Frontal cortex (tissue), 4 donors: Measurements from ENCODE around the gene HELT. TPM values are rescaled to one million over a fixed set of nuclear protein-coding genes. Genes with fewer than 3 reads are reported as not detected.
"Not testable (repeated sequence)": the region's sequence is repeated elsewhere in the genome, so short reads cannot be mapped to it uniquely, and the experiment has no call there.

Experiments used
- DNase-seq, 2 donors: peaks; one replicate each; pipeline ENCODE4 v3.0.0; 2012; ENCODE audit warnings: low spot score in 2 of 2
- FAIRE-seq: peaks from 2 replicates; lab custom pipeline; 2012; peaks lifted over from hg19 to GRCh38; lab: Jason Lieb, UNC
- total RNA-seq: library from RNA; depleted of rRNA; stranded (reverse); fragments of >200 nt; gene quantifications from one replicate; pipeline ENCODE4 v1.2.3, GENCODE V29; 2014
- donor health status: control.
- donor health status: control.
- donor health status: control.

The HELT gene
- total RNA-seq, 1 donor from 2014 or later: not detected

GRCh38 chr4:185033072-185033471, 14.8 kb downstream of the HELT start:
- no peak for DNase-seq
- no peak for FAIRE-seq

GRCh38 chr4:185033950-185034349, 15.7 kb downstream of the HELT start:
- FAIRE-seq (no peak), DNase-seq (no peak)

DNA sequence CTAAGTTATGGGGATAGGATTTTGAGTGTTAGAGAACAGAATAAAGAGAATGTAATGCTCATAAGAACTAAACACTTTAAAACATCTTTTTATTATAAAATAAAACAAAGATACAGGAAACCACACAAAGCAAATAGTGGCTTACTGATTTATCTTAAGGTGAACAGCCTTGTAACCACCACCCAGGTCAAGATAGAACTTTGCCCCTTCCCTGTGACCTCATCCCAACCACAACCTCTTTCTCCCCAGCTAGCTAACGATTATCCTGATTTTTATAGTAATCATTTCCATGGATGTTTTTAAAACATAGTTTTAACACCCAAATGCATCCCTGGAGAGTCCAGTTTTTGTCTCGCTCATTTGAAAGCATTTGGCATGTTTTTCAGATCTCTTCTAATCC, 17.0 kb downstream of the HELT start:
- DNase-seq (no peak), FAIRE-seq (no peak)

DNA sequence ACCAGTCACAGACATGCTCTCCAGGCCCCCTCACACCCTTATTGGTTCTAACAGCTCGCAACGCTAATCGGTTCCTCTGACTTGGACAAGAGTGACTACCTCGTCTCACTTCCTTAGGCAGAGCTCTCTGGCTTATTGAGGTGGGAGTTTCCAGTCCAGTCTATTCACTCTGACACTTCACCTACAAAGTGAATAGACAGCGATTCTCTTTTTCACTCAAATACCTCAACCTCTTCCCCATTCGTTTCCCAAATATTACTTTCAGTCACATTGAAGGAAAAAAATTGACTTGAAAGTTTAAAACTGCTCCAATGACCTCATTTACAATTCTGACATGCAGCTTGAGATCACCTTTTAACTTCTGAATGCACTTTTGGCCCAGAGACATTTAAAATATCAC, 17.7 kb downstream of the HELT start:
- FAIRE-seq: no peak

GRCh38 chr4:185036842-185037241, 18.6 kb downstream of the HELT start:
- DNase-seq (no peak), FAIRE-seq (no peak)

More for the DNA sequence above, 17.7 kb downstream of the HELT start:
- no peak for DNase-seq

DNA sequence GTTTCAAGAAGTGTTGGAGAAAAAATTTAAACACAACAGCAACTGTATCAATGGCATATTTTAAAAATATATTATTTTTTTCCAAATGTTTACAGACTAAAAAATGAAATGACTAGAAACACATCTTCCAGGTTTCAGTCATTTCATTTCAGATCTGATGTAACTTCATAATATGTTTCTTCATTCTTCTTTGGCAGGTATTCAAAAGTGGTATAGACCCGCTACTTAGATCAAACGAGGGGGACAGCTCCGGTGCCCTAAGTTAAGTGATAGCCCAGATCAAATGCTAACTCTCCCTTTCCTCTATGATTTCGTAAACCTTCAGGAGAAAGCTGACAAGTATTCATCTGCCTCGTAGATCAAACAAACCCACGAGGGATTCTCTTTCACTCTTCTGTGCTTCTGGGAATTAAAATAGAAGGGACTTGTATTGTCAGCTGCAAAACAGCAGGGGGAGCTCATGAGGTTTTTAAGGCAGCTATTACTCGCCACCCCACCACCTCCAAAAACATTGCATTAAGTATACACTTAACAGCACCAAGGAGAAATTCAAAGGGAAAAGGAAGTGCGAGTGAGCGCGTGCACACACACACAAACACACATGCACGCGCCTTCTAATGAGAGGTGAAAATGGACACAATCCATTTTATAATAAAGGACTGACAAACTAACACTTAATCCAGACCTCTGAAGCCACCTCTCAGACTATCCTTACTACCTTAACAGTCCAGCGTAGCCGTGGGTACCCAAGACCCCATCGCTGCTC, 21.4 kb downstream of the HELT start:
- FAIRE-seq: no peak
- DNase-seq: peak in 1 of 2 donors; percentile 60

DNA sequence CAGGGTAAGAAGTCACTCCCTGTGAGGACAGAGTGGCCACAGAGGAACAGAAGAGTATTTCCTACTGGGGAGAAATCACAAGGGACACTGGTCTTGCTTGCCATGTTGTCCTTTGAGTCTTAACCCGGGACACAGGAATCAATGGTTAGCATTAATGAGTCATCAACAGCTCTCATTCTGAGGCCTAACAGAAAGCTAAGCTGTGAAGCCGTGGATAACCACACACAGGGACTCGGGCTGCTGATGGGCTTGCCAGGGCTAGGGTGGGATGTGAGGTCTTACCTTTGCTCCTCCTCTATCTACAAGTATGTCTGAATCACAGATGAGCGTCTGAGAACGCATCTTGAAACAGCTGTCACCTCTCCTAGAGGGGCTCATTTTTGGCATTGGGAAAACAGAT, 22.2 kb downstream of the HELT start:
- no peak for DNase-seq
- FAIRE-seq: no peak

GRCh38 chr4:185050286-185050685, 32.0 kb downstream of the HELT start:
- DNase-seq, FAIRE-seq: not testable (repeated sequence)

- not testable (repeated sequence) for FAIRE-seq, DNase-seq
Observed at GRCh38 chr4:185051283-185051682, 33.0 kb downstream of the HELT start.

GRCh38 chr4:185053746-185054145, 35.5 kb downstream of the HELT start:
- DNase-seq: no peak
- no peak for FAIRE-seq

GRCh38 chr4:185054272-185054671, 36.0 kb downstream of the HELT start:
- FAIRE-seq: no peak
- DNase-seq: no peak

DNA sequence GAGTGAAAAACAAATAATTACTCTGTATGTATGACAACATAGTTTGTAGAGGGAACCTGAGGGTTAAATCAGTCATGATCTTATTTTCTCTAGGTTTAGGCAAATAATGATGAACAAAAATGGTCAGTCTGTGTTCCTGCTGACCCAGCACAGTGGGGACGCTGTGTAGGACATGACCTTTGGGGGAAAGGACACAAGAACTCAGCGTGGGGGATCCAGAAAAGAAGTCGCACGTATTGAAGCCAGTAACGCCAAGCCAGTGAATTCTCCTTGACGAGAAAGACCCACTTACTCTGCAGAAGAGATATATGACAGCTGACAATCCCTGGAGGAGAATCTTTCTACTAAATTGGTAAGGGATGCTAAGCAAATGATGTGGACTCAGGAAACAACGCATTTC, 36.6 kb downstream of the HELT start:
- FAIRE-seq (no peak), DNase-seq (no peak)

GRCh38 chr4:185061610-185062009, 43.3 kb downstream of the HELT start:
- FAIRE-seq (no peak), DNase-seq (no peak)

DNA sequence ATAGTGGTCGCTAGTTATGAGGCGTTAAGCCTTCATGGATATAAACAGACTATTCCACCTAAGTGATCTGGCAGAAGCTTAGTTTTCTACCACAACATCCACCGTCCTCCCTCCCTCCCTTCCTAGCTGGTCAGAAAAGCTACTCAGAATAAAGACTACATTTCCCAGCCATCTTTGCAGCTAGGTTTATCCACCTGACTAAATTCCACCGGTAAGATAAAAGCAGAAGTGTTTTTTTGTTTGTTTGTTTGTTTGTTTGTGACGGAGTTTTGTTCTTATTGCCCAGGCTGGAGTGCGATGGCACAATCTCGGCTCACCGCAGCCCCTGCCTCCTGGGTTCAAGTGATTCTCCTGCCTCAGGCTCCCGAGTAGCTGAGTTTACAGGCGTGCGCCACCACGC, 44.3 kb downstream of the HELT start:
- DNase-seq: no peak
- no peak for FAIRE-seq

DNA sequence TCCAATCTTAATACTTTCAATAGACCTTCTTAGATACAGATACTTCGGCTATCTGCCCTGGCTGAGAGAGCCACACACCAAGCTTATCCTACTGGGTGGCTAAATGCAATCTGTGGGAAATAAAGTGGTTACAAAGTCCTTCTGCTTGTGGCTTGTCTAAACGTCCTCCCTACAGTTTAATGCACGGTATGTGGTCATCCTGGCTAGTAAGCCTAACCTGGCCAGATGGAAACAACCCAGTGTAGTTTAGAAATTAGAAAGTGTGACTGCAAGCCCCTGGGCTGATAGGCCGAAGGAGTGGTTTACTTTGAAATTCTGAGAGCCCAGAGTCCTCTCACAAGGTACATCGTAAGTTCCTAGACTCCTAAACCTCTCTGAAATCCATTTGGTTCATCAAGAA, 47.9 kb downstream of the HELT start:
- no peak for DNase-seq
- FAIRE-seq: no peak

GRCh38 chr4:185068837-185069236, 50.5 kb downstream of the HELT start:
- DNase-seq: no peak
- no peak for FAIRE-seq

Other genes with a start within 250 kb of the HELT start
- 43.2 TPM for gene ACSL1, start 192.5 kb upstream of the HELT start, total RNA-seq
- 35.1 TPM for gene SLC25A4, start 124.8 kb downstream of the HELT start, total RNA-seq
- 62.4 TPM for gene CFAP97, start 185.5 kb downstream of the HELT start, total RNA-seq
- 55.4 TPM for gene SNX25, start 191.1 kb downstream of the HELT start, total RNA-seq